Measurements from ENCODE around the gene EIF6. TPM values are rescaled to one million over a fixed set of nuclear protein-coding genes. Genes with fewer than 3 reads are reported as not detected.

EIF6 gene
- total RNA-seq, 4 donors from 2014 or later, result 34.2 to 48.3 (median 47.4) TPM

GRCh38 chr20:35294293-35294685 lies 9.7 kb upstream of the EIF6 start:
- in situ Hi-C loops (cut with MboI; ENCODE audit: low sequenced_read_pairs in 4 of 4) (no loop called here), intact Hi-C loops (cut with DNase I; ENCODE audit: low total_unique reads) (no loop called here)
- H3K4me1 ChIP-seq, result no peaks in the 10 kb centered on the region
- H3K36me3 ChIP-seq, result no peaks in the 10 kb centered on the region
- H3K9me3 ChIP-seq, result no peaks in the 10 kb centered on the region
- H3K27ac ChIP-seq, result no peak overlapping the region
- no peak for ATAC-seq
- no peak for DNase-seq
- no peak for TF ChIP-seq CTCF (IDR thresholded peaks at IDR 0.05 in 4 of 5, conservative IDR thresholded peaks at IDR 0.05 in 1 of 5)
- no peak for TF ChIP-seq POLR2A (IDR thresholded peaks at IDR 0.05)
- H3K27me3 ChIP-seq, result peaks cover 17 to 27% (median 22%) of the 10 kb centered on the region in 3 donors
- no peak overlapping the region for H3K4me3 ChIP-seq

GRCh38 chr20:35293303-35294292 lies 9.0 kb upstream of the EIF6 start:
- Histone ChIP-seq H3K9me3 (no peaks in the 10 kb centered on the region), H3K27ac (no peak overlapping the region), H3K4me3 (no peak overlapping the region), H3K27me3 (peaks cover 17 to 27% (median 22%) of the 10 kb centered on the region in 3 donors), H3K4me1 (no peaks in the 10 kb centered on the region), H3K36me3 (no peaks in the 10 kb centered on the region)
- intact Hi-C loops (cut with DNase I; ENCODE audit: low total_unique reads), result no loop called here
- no peak for TF ChIP-seq CTCF (IDR thresholded peaks at IDR 0.05 in 4 of 5, conservative IDR thresholded peaks at IDR 0.05 in 1 of 5)
- TF ChIP-seq POLR2A (IDR thresholded peaks at IDR 0.05), result no peak
- in situ Hi-C loops (cut with MboI; ENCODE audit: low sequenced_read_pairs in 4 of 4), result no loop called here
- ATAC-seq (no peak), DNase-seq (no peak)

- no peaks in the 10 kb centered on the region for H3K36me3 ChIP-seq
- in situ Hi-C loops (cut with MboI; ENCODE audit: low sequenced_read_pairs in 4 of 4) (no loop called here), intact Hi-C loops (cut with DNase I; ENCODE audit: low total_unique reads) (no loop called here)
- peaks cover 17 to 27% (median 22%) of the 10 kb centered on the region in 3 donors for H3K27me3 ChIP-seq
- ATAC-seq, result no peak
- no peak overlapping the region for H3K27ac ChIP-seq
- no peaks in the 10 kb centered on the region for H3K9me3 ChIP-seq
- no peak overlapping the region for H3K4me3 ChIP-seq
- TF ChIP-seq CTCF (IDR thresholded peaks at IDR 0.05 in 4 of 5, conservative IDR thresholded peaks at IDR 0.05 in 1 of 5) (no peak), POLR2A (IDR thresholded peaks at IDR 0.05) (no peak)
- DNase-seq, result no peak
- H3K4me1 ChIP-seq, result no peaks in the 10 kb centered on the region
These were observed 8.1 kb upstream of the EIF6 start for GRCh38 chr20:35292504-35293285.

- Histone ChIP-seq H3K9me3 (no peaks in the 10 kb centered on the region), H3K36me3 (no peaks in the 10 kb centered on the region), H3K27me3 (peaks cover 17 to 27% (median 22%) of the 10 kb centered on the region in 3 donors), H3K27ac (no peak within 1 kb of the TSS), H3K4me3 (no peak within 1 kb of the TSS), H3K4me1 (no peaks in the 10 kb centered on the region)
- TF ChIP-seq POLR2A (IDR thresholded peaks at IDR 0.05) (no peak), CTCF (IDR thresholded peaks at IDR 0.05 in 4 of 5, conservative IDR thresholded peaks at IDR 0.05 in 1 of 5) (no peak)
- ATAC-seq (no peak), DNase-seq (no peak)
- intact Hi-C loops (cut with DNase I; ENCODE audit: low total_unique reads), result no loop called here
- in situ Hi-C loops (cut with MboI; ENCODE audit: low sequenced_read_pairs in 4 of 4), result no loop called here
These were observed 7.3 kb upstream of the EIF6 start, which contains the start of gene FAM83C for GRCh38 chr20:35291654-35292503. TSS of gene FAM83C (minus strand) at chr20:35292425. CDS start at chr20:35292304, 121 bp downstream.
